ENCODE data around the gene SCG2.

SCG2 gene

DNA sequence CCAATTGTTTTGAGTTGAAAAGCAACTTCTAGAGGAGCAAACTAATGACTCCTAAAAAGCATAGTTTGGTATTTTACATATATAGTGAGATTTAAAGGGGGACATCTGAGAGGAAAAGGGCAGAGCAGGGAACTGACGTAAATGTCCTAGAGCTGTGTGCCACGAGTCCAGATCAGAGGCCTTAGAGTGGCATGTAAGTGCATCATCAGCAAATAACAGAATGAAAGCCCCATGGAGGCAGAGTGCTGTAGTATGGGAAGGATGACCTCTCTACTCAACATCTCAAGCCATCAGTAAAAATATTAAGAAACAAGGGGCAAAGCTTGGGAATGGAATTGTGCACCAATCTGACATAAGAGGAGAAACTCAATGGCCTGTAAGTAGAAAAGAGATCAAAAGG, 31.4 kb downstream of the SCG2 start:
- no peak for DNase-seq

DNA sequence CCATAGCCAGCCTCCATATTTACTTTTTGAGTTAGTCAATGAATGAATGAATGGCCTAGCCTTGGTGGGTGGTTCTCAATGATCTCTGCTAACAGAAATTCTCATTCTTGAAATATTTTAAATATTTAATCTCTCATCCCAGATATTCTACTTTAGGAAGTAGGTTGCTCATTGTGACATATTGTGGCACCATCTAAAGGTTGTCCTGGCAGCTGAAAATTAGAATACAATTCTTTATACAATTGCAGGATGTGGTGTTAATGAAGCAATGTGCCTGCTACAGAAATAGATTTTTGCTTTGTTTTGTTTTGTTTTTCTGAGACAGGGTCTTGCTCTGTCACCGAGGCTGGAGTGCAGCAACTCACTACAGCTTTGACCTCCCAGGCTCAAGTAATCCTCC, 35.8 kb downstream of the SCG2 start:
- DNase-seq: no peak

DNA sequence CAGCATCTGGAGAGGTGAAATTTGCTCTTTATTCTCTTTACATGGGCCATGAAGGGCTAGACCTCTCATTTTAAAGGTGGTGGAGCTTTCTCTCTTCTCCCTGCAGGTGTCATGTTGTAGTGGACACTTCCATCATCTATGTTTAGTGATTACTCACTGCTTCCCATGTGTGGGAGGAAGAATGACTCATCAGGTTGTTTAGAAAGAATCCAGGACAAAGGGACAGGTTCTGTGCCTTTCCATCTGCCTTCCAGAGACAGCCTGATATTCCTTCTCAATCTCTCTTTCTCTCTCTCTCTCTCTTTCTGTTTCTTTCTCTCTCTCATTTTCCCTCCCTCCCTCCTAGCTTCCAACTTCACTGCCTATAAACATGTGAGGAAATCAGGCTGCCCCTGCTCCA, 38.7 kb downstream of the SCG2 start:
- DNase-seq: no peak

DNA sequence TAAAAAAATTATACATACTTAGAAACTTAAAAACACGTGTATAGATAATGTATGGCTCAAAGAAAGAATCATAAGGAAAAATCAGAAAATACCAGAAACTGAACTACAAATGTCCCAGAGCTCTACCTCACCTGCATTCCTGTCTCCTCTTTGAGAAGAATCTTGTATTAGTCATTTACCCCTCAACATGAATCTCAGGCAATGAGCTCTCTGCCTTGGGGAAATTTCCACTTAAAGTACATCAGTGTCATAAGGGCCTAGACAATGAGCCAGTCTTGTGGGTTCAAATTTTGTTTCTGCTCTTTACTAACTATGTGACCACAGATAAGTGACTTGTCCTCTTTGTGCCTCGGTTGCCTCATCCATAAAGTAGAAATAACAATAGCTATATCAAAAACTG, 40.1 kb downstream of the SCG2 start:
- DNase-seq: no peak

DNA sequence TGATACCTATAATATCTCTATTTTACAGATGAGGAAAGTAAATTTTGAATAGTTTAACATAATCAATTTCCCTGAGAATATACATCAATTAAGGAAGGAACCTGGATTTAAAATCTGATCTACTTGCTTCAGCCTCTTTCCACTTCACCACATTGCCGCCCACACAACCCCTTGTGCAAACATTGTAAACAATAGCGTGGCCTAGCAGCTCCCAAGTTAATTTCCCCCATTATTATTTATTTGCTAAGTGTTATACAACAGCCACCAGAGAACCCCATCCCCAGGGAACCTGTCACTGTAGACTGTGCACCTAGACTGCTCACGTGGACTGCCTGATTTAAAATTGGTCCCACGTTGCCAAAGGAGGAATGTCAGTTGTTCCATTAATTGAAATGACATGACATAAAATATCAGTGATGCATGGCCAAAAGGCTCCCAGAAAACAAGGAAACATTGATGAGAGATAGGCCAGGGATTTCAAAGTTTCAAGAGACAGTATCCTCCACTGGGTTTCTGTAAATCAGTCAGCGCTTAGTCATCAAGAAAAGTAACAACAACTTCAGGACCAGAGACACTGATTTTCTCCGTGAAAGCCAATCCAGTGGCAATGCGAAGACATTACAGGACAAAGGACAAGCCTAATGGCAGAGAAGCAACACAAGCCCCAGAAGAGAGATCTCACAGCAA, 41.3 kb downstream of the SCG2 start:
- no peak for DNase-seq

DNA sequence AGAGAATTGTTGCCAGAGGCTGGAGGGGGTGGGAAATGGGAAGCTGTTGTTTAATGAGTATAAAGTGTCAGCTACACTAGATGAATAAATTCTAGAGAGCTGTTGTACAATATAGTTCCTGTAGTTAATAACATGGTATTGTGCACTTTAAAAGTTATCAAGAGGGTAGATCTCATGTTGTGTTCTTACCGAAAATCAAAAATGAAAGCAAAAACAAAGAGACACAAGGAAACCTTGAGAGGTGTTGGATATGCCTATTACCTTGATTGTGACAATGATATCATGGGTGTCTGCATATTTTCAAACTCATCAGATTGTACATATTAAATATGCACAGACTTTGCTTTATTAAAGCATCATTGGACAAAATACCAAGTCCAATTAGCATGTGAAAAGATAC, 43.2 kb downstream of the SCG2 start:
- no peak for DNase-seq

DNA sequence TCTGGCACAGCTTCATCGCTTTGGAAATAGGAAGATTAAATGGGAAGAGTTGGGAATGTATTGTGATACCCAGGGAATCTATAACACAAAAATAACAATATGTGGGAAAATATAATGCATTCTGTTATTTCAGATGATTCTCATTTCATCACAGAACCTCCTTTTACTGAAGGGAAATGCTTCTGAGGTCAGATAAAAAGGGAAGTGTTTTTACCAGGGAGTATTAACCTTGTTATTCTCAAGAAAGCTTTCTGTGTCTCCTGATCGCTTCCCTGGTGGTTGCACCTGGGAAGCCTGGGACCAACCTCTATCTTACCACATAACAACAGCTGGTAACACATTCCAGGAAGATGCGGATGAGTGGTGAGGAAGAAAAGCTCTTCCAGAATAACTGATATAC, 47.2 kb downstream of the SCG2 start:
- peak; percentile 1 to 8 for DNase-seq

DNA sequence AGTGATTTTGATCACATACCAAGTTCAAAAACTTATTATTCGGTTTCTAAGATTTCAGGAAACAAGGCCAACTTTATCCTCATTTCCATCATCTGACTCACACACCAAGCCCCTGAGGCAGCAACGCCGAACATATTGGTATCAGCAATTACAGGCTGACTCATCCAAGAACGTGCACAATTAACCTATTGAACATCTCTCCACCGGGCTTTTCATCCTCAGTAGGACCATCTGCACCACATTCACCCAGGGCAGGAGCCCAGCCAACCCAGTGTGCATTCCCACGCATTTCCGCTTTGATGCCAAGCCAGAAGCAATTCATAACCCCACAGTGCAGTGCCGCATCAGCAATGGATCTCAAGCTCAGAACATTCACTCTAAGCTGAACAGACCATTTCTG, 52.9 kb downstream of the SCG2 start:
- DNase-seq: no peak

DNA sequence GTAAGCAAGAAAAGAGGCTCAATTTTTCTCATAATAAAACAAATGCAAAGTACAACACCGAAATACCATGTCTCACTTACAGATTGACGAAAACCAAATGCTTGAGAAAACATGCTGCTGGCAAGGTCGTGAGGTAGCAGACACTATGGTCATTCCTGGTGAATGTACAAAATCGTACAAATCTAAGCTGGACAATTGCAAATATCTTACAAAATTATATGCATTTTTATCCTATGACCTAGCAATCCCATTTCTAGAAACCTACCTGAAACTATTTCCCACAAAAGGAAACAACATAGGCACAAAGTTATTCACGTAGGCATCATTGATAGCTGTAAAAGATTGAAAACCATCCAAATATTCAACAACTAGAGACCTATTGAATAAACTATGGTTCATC, 54.0 kb downstream of the SCG2 start:
- DNase-seq: no peak
